GM18867 (cell line): ENCODE measurements around the gene CACNA1A.
A peak's percentile ranks its signal among the peaks of the same experiment; 100 is the strongest.
"Not testable (repeated sequence)": the region's sequence is repeated elsewhere in the genome, so short reads cannot be mapped to it uniquely, and the experiment has no call there.

Source experiments
- ATAC-seq: cut with Tn5 transposase; IDR thresholded peaks from one replicate; pipeline ENCODE4 v1.9.1; 2021; ENCODE audit warnings: mild to moderate bottlenecking, moderate library complexity; ENCODE audit not compliant: unreplicated experiment

The CACNA1A gene

GRCh38 chr19:13282486-13283065 is 223.7 kb downstream of the CACNA1A start:
- no peak for ATAC-seq

GRCh38 chr19:13281567-13282291 is 224.6 kb downstream of the CACNA1A start:
- no peak for ATAC-seq

GRCh38 chr19:13277104-13277809 is 229.0 kb downstream of the CACNA1A start:
- peak; percentile 70 for ATAC-seq

GRCh38 chr19:13275016-13275722 is 231.1 kb downstream of the CACNA1A start:
- no peak for ATAC-seq

GRCh38 chr19:13270514-13271105 is 235.7 kb downstream of the CACNA1A start:
- ATAC-seq = no peak

- ATAC-seq = no peak
Observed at GRCh38 chr19:13269348-13269747, 236.9 kb downstream of the CACNA1A start.

- ATAC-seq = no peak
Observed at GRCh38 chr19:13267889-13268288, 238.4 kb downstream of the CACNA1A start.

- no peak for ATAC-seq
Observed at GRCh38 chr19:13267131-13267530, 239.1 kb downstream of the CACNA1A start.

GRCh38 chr19:13262450-13262849 is 243.8 kb downstream of the CACNA1A start:
- ATAC-seq = no peak

GRCh38 chr19:13260883-13261653 is 245.2 kb downstream of the CACNA1A start:
- ATAC-seq = peak; percentile 71

- no peak for ATAC-seq
Observed at GRCh38 chr19:13256918-13257317, 249.4 kb downstream of the CACNA1A start.

- not testable (repeated sequence) for ATAC-seq
Observed at GRCh38 chr19:13256398-13256797, 249.9 kb downstream of the CACNA1A start.

GRCh38 chr19:13255719-13256059 is 250.6 kb downstream of the CACNA1A start:
- ATAC-seq = no peak

- no peak for ATAC-seq
Observed at GRCh38 chr19:13255041-13255718, 251.1 kb downstream of the CACNA1A start.

- no peak for ATAC-seq
Observed at GRCh38 chr19:13252569-13253335, 253.5 kb downstream of the CACNA1A start.

GRCh38 chr19:13244920-13245319 is 261.4 kb downstream of the CACNA1A start:
- no peak for ATAC-seq

GRCh38 chr19:13241231-13242104 is 264.8 kb downstream of the CACNA1A start:
- ATAC-seq = no peak
